NCI-H510A (cell line): Measurements from ENCODE around the gene TMEM39B.
"Not testable (repeated sequence)": the region's sequence is repeated elsewhere in the genome, so short reads cannot be mapped to it uniquely, and the experiment has no call there.

Source experiments
- DNase-seq: peaks from one replicate; lab custom pipeline; 2025; lab: John Stamatoyannopoulos, UW

The TMEM39B gene

GRCh38 chr1:32071758-32072621, 749 bp upstream of the TMEM39B start:
- no peak for DNase-seq

- DNase-seq, result peak; percentile 42
These were observed 825 bp downstream of the TMEM39B start for GRCh38 chr1:32073299-32074229.

- DNase-seq, result no peak
These were observed 2.1 kb downstream of the TMEM39B start for GRCh38 chr1:32074841-32075240.

GRCh38 chr1:32077451-32077850, 4.7 kb downstream of the TMEM39B start:
- no peak for DNase-seq

- no peak for DNase-seq
These were observed 9.3 kb downstream of the TMEM39B start for GRCh38 chr1:32082022-32082421.

GRCh38 chr1:32086381-32086780, 13.6 kb downstream of the TMEM39B start:
- DNase-seq, result not testable (repeated sequence)

GRCh38 chr1:32091176-32091575, 18.4 kb downstream of the TMEM39B start:
- DNase-seq, result no peak

- no peak for DNase-seq
These were observed 18.9 kb downstream of the TMEM39B start for GRCh38 chr1:32091591-32091990.

GRCh38 chr1:32094746-32095521, 22.2 kb downstream of the TMEM39B start:
- no peak for DNase-seq

- DNase-seq, result no peak
These were observed 26.7 kb downstream of the TMEM39B start for GRCh38 chr1:32099426-32099825.

GRCh38 chr1:32100359-32100758, 27.6 kb downstream of the TMEM39B start:
- DNase-seq, result no peak

GRCh38 chr1:32100807-32101708, 28.3 kb downstream of the TMEM39B start:
- DNase-seq, result no peak

- DNase-seq, result no peak
These were observed 31.4 kb downstream of the TMEM39B start for GRCh38 chr1:32104127-32104526.

- DNase-seq, result no peak
These were observed 32.6 kb downstream of the TMEM39B start for GRCh38 chr1:32105338-32105737.

- no peak for DNase-seq
These were observed 34.0 kb downstream of the TMEM39B start for GRCh38 chr1:32106663-32107275.

- DNase-seq, result peak; percentile 70
These were observed 35.3 kb downstream of the TMEM39B start, which contains the start of gene KPNA6 for GRCh38 chr1:32107742-32108661. KPNA6 (plus strand) TSS chr1:32108056; CDS start chr1:32108131, 75 bp downstream.

GRCh38 chr1:32111040-32111623, 38.4 kb downstream of the TMEM39B start:
- no peak for DNase-seq

GRCh38 chr1:32111789-32112188, 39.0 kb downstream of the TMEM39B start:
- DNase-seq, result no peak

- no peak for DNase-seq
These were observed 40.2 kb downstream of the TMEM39B start for GRCh38 chr1:32112806-32113375.
